Left renal pelvis (tissue), 4 donors: ENCODE results near the gene PRXL2B. TPM values are rescaled to one million over a fixed set of nuclear protein-coding genes. Genes with fewer than 3 reads are reported as not detected.

ENCODE experiments used
- DNase-seq, 4 donors: peaks; one replicate each; pipeline ENCODE4 v3.0.0-alpha.2; 2013; ENCODE audit warnings: low read depth in 4 of 4, low spot score in 3 of 4
- polyA plus RNA-seq, 4 donors: library from polyadenylated mRNA; unstranded; fragments of 120-200 nt; gene quantifications; one replicate each; pipeline ENCODE4 v1.2.1, GENCODE V29; 2013; ENCODE audit not compliant: insufficient read length in 4 of 4

PRXL2B gene
- polyA plus RNA-seq, 4 donors, result 16.9 to 48.1 (median 36.5) TPM

- no peak for DNase-seq
These were observed 9.4 kb downstream of the PRXL2B start for GRCh38 chr1:2595812-2596529.

GRCh38 chr1:2596530-2597333, 10.2 kb downstream of the PRXL2B start:
- no peak for DNase-seq

- no peak for DNase-seq
These were observed 11.1 kb downstream of the PRXL2B start for GRCh38 chr1:2597441-2598328.

- no peak for DNase-seq
These were observed 11.9 kb downstream of the PRXL2B start for GRCh38 chr1:2598329-2598931.

GRCh38 chr1:2601721-2602303, 15.2 kb downstream of the PRXL2B start:
- DNase-seq, result no peak

GRCh38 chr1:2602311-2602835, 15.8 kb downstream of the PRXL2B start:
- DNase-seq, result no peak

GRCh38 chr1:2602866-2603520, 16.4 kb downstream of the PRXL2B start:
- DNase-seq, result no peak

GRCh38 chr1:2603521-2604155, 17.1 kb downstream of the PRXL2B start:
- no peak for DNase-seq

- DNase-seq, result no peak
These were observed 17.7 kb downstream of the PRXL2B start for GRCh38 chr1:2604156-2604843.

GRCh38 chr1:2604844-2605508, 18.4 kb downstream of the PRXL2B start:
- no peak for DNase-seq

GRCh38 chr1:2605509-2606395, 19.2 kb downstream of the PRXL2B start:
- DNase-seq, result no peak

GRCh38 chr1:2606396-2606880, 19.9 kb downstream of the PRXL2B start:
- DNase-seq, result no peak

GRCh38 chr1:2606881-2607621, 20.5 kb downstream of the PRXL2B start:
- DNase-seq, result no peak

- no peak for DNase-seq
These were observed 21.1 kb downstream of the PRXL2B start for GRCh38 chr1:2607641-2608091.

GRCh38 chr1:2609319-2610035, 22.9 kb downstream of the PRXL2B start:
- DNase-seq, result no peak
